Measurements from ENCODE around the gene TRAPPC10. TPM values are rescaled to one million over a fixed set of nuclear protein-coding genes. Genes with fewer than 3 reads are reported as not detected.
A peak's percentile ranks its signal among the peaks of the same experiment; 100 is the strongest.

TRAPPC10 gene
- 36.9 TPM for polyA plus RNA-seq (2012; ENCODE audit: insufficient read depth, insufficient read length, low read depth)

DNA sequence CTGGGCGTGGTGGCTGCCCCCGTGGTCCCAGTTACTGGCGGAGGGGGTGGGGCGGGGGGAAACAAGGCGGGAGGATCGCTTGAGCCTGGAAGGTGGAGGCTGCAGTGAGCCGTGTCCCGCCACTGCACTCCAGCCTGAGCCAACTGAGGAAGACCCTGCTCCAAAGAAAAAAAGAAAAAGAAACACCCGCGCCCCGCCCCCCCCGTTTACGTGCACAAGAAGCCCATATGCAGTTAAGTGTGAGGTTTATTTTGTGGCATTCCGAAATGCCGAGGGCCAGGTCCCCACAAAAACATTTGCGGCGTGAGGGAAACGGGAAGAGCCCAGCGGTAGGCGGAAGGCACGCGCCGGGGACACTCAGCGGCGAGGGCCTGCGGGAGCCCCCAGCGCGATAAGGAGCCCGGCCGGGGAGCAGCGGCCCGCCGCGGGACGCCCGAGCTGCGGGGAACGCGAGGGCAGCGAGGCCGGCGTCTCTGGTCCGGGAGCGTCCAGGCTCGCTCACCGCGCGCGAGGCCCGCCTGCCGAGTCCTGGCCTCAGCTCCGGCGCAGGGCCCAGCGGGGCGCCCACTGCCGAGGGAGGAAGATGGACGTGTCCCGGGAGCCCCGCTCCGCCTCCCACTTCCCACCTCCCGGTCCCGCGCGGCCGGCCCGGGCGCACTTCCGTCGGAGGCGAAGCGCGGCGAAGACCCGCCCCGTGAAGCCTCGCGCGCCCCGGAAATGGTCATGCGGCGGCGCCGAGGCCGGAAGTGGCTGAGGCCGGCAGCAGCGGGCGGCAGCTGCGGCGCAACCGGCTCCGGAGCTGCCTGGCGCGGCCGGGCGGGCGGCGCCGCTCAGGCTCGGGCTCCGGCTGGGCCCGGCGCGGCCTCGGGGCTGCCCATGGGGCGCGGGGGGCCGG lies at the start of gene TRAPPC10:
Gene TRAPPC10 (plus strand): TSS at position 731 of the 895 bp plus-strand sequence. CDS start 185 bp downstream, outside the sequence.
- Histone ChIP-seq H3K4me3 (ENCODE audit: low read depth, low read length) (peak within 1 kb of the TSS; percentile 78), H3K27me3 (no peaks in the 10 kb centered on the region), H3K9me3 (no peaks in the 10 kb centered on the region), H3K36me3 (no peaks in the 10 kb centered on the region; the same call in 1 of the 2 replicates), H3K4me1 (no peaks in the 10 kb centered on the region)
- peak; percentile 89 for DNase-seq
- TF ChIP-seq, protein P1, sequence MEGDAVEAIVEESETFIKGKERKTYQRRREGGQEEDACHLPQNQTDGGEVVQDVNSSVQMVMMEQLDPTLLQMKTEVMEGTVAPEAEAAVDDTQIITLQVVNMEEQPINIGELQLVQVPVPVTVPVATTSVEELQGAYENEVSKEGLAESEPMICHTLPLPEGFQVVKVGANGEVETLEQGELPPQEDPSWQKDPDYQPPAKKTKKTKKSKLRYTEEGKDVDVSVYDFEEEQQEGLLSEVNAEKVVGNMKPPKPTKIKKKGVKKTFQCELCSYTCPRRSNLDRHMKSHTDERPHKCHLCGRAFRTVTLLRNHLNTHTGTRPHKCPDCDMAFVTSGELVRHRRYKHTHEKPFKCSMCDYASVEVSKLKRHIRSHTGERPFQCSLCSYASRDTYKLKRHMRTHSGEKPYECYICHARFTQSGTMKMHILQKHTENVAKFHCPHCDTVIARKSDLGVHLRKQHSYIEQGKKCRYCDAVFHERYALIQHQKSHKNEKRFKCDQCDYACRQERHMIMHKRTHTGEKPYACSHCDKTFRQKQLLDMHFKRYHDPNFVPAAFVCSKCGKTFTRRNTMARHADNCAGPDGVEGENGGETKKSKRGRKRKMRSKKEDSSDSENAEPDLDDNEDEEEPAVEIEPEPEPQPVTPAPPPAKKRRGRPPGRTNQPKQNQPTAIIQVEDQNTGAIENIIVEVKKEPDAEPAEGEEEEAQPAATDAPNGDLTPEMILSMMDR (IDR thresholded peaks at IDR 0.05; ENCODE audit: low read depth, low read length): no peak

GRCh38 chr21:43965911-43966585 lies 46.1 kb upstream of the TRAPPC10 start:
- no peaks in the 10 kb centered on the region for H3K27me3 ChIP-seq
- DNase-seq: peak; percentile 46
- no peaks in the 10 kb centered on the region for H3K4me1 ChIP-seq
- no peak overlapping the region for H3K4me3 ChIP-seq (ENCODE audit: low read depth, low read length)
- H3K36me3 ChIP-seq: peaks cover 14% of the 10 kb centered on the region
- H3K9me3 ChIP-seq: no peaks in the 10 kb centered on the region
- TF ChIP-seq, protein P1 (IDR thresholded peaks at IDR 0.05; ENCODE audit: low read depth, low read length): no peak

GRCh38 chr21:43966946-43967512 lies 45.1 kb upstream of the TRAPPC10 start:
- TF ChIP-seq, protein P1 (IDR thresholded peaks at IDR 0.05; ENCODE audit: low read depth, low read length): no peak
- H3K4me1 ChIP-seq: no peaks in the 10 kb centered on the region
- H3K36me3 ChIP-seq: peaks cover 14% of the 10 kb centered on the region
- no peak for DNase-seq
- H3K9me3 ChIP-seq: no peaks in the 10 kb centered on the region
- no peak overlapping the region for H3K4me3 ChIP-seq (ENCODE audit: low read depth, low read length)
- H3K27me3 ChIP-seq: no peaks in the 10 kb centered on the region

DNA sequence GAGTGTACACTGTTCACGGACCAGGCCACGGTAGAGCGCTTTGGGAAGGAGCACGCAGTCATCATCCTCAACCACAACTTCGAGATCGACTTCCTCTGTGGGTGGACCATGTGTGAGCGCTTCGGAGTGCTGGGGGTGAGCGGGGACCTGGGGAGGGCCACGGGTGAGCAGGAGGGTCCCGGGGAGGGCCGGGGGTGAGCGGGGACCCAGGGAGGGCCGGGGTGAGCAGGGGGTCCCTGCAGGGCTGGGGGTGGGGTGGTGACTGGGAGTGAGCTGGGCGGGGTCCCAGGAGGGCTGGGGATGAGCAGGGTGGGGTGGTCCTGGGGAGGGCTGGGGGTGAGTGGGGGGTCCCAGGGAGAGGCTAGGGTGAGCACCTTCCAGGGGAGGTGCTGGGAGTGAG lies 44.1 kb upstream of the TRAPPC10 start:
- DNase-seq: no peak
- H3K9me3 ChIP-seq: no peaks in the 10 kb centered on the region
- TF ChIP-seq, protein P1 (IDR thresholded peaks at IDR 0.05; ENCODE audit: low read depth, low read length): no peak
- no peaks in the 10 kb centered on the region for H3K27me3 ChIP-seq
- no peaks in the 10 kb centered on the region for H3K4me1 ChIP-seq
- H3K36me3 ChIP-seq: peaks cover 14% of the 10 kb centered on the region
- H3K4me3 ChIP-seq (ENCODE audit: low read depth, low read length): no peak overlapping the region

DNA sequence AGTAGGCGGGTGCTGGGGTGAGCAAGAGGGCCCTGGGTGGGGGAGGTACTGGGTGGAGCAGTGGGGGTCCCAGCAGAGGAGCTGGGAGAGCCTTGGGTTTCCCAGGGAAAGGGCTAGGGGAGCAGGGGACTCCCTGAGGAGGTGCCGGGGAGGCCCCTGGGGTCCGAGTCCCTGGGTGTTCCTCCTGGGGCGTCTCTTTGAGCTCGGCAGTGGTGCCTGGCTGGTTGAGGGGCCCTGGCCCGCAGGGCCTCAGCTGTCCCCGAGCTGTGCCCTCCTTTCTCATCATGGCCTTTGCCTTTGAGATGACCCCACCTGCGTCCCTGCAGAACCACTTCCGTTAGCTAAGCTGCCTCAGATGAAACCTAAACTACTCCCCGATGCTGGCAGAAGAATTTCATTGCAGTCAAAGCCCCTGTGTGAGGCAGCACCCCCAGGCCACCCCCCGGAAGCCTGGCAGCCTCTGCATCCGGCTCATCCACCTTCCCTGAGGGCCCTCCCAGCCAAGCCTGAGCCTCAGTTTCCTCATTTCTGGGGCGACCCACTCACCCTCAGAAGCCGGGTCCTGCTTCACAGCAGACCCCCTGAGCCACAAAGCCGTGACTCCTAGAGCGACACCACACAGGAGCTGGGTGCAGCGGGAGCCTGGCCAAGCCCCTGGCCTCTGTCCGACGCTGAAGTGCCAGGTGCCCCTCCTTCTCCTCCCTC lies 43.5 kb upstream of the TRAPPC10 start:
- TF ChIP-seq, protein P1 (IDR thresholded peaks at IDR 0.05; ENCODE audit: low read depth, low read length): no peak
- Histone ChIP-seq H3K27me3 (no peaks in the 10 kb centered on the region), H3K9me3 (no peaks in the 10 kb centered on the region), H3K4me1 (no peaks in the 10 kb centered on the region), H3K4me3 (ENCODE audit: low read depth, low read length) (no peak overlapping the region), H3K36me3 (peaks cover 14% of the 10 kb centered on the region)
- DNase-seq: no peak
